HG02610 (cell line): Measurements from ENCODE around the gene DIDO1.
"Not testable (repeated sequence)": the region's sequence is repeated elsewhere in the genome, so short reads cannot be mapped to it uniquely, and the experiment has no call there.

Source experiments
- ATAC-seq: cut with Tn5 transposase; IDR thresholded peaks from one replicate; pipeline ENCODE4 v1.9.1; 2021; ENCODE audit warnings: mild to moderate bottlenecking, moderate library complexity; ENCODE audit not compliant: unreplicated experiment

DIDO1 gene

GRCh38 chr20:62962891-62963613, 36.7 kb upstream of the DIDO1 start:
- ATAC-seq: no peak

GRCh38 chr20:62962221-62962879, 36.0 kb upstream of the DIDO1 start:
- no peak for ATAC-seq

- ATAC-seq: no peak
These were observed 35.5 kb upstream of the DIDO1 start for GRCh38 chr20:62961799-62962198.

- ATAC-seq: no peak
These were observed 35.0 kb upstream of the DIDO1 start for GRCh38 chr20:62961310-62961783.

- not testable (repeated sequence) for ATAC-seq
These were observed 34.4 kb upstream of the DIDO1 start for GRCh38 chr20:62960446-62961309.

GRCh38 chr20:62959998-62960436, 33.7 kb upstream of the DIDO1 start:
- no peak for ATAC-seq

- no peak for ATAC-seq
These were observed 33.0 kb upstream of the DIDO1 start for GRCh38 chr20:62959101-62959971.

GRCh38 chr20:62958388-62959100, 32.2 kb upstream of the DIDO1 start:
- ATAC-seq: no peak

GRCh38 chr20:62957136-62958117, 31.1 kb upstream of the DIDO1 start:
- ATAC-seq: no peak

GRCh38 chr20:62956387-62957135, 30.3 kb upstream of the DIDO1 start:
- ATAC-seq: no peak

GRCh38 chr20:62955519-62956386, 29.4 kb upstream of the DIDO1 start:
- ATAC-seq: no peak

GRCh38 chr20:62953839-62954703, 27.8 kb upstream of the DIDO1 start:
- ATAC-seq: peak; percentile 73

- ATAC-seq: no peak
These were observed 26.9 kb upstream of the DIDO1 start for GRCh38 chr20:62952968-62953838.

GRCh38 chr20:62952373-62952967, 26.2 kb upstream of the DIDO1 start, which contains the start of gene SLC17A9:
Gene SLC17A9, plus strand, starts transcription at chr20:62952709. Its CDS starts 122 bp downstream, at chr20:62952831.
- ATAC-seq: peak; percentile 54
